ENCODE measurements around the gene APPL2. TPM values are rescaled to one million over a fixed set of nuclear protein-coding genes. Genes with fewer than 3 reads are reported as not detected.
"Not testable (repeated sequence)": the region's sequence is repeated elsewhere in the genome, so short reads cannot be mapped to it uniquely, and the experiment has no call there.

APPL2 gene
- total RNA-seq, 4 donors from 2014 or later, result 28.6 to 30.6 (median 30.3) TPM

- Histone ChIP-seq H3K27me3 (no peaks in the 10 kb centered on the region), H3K4me3 (replicated peaks in 1 of 3) (no peak overlapping the region), H3K27ac (no peak overlapping the region), H3K9me3 (no peaks in the 10 kb centered on the region), H3K4me1 (peaks cover 0 to 6% of the 10 kb centered on the region in 2 donors), H3K36me3 (no peaks in the 10 kb centered on the region)
- no peak for TF ChIP-seq POLR2A (IDR thresholded peaks at IDR 0.05)
- TF ChIP-seq CTCF (IDR thresholded peaks at IDR 0.05), result no peak
- DNase-seq, result no peak
- intact Hi-C loops (cut with DNase I), result no loop called here
- 77 to 91% methylated on average over 3 of the region's 3 CpGs for WGBS, 2 donors
Measured at GRCh38 chr12:105256921-105257320, 20.9 kb upstream of the APPL2 start.

GRCh38 chr12:105256431-105256830 is 20.5 kb upstream of the APPL2 start:
- intact Hi-C loops (cut with DNase I); H3K4me3 ChIP-seq (replicated peaks in 1 of 3); H3K27me3 ChIP-seq; H3K27ac ChIP-seq; H3K36me3 ChIP-seq; H3K9me3 ChIP-seq; DNase-seq; H3K4me1 ChIP-seq: not testable (repeated sequence)
- WGBS, 2 donors, result 81 to 84% methylated on average over 5 of the region's 5 CpGs

- no peak for DNase-seq
- intact Hi-C loops (cut with DNase I), result no loop called here
- Histone ChIP-seq H3K4me1 (peaks cover 0 to 7% of the 10 kb centered on the region in 2 donors), H3K9me3 (no peaks in the 10 kb centered on the region), H3K4me3 (replicated peaks in 1 of 3) (no peak overlapping the region), H3K27ac (no peak overlapping the region), H3K27me3 (no peaks in the 10 kb centered on the region), H3K36me3 (no peaks in the 10 kb centered on the region)
- 73 to 77% methylated on average over 2 of the region's 2 CpGs for whole genome bisulfite sequencing, 2 donors
- TF ChIP-seq CTCF (IDR thresholded peaks at IDR 0.05), result no peak
- TF ChIP-seq POLR2A (IDR thresholded peaks at IDR 0.05), result no peak
Measured at GRCh38 chr12:105256011-105256410, 20.0 kb upstream of the APPL2 start.

GRCh38 chr12:105253866-105254513 is 18.0 kb upstream of the APPL2 start:
- Histone ChIP-seq H3K27ac (no peak overlapping the region), H3K9me3 (no peaks in the 10 kb centered on the region), H3K4me1 (peaks cover 0 to 7% of the 10 kb centered on the region in 2 donors), H3K4me3 (replicated peaks in 1 of 3) (no peak overlapping the region), H3K36me3 (no peaks in the 10 kb centered on the region), H3K27me3 (no peaks in the 10 kb centered on the region)
- no peak for TF ChIP-seq POLR2A (IDR thresholded peaks at IDR 0.05)
- TF ChIP-seq CTCF (IDR thresholded peaks at IDR 0.05), result no peak
- WGBS, 2 donors, result 78 to 82% methylated on average over 3 of the region's 3 CpGs
- no peak for DNase-seq
- intact Hi-C loops (cut with DNase I), result no loop called here

- H3K4me3 ChIP-seq (replicated peaks in 1 of 3), result no peak overlapping the region
- intact Hi-C loops (cut with DNase I), result no loop called here
- 93 to 94% methylated on average over 5 of the region's 5 CpGs for WGBS, 2 donors
Measured at GRCh38 chr12:105252901-105253300, 16.9 kb upstream of the APPL2 start.

GRCh38 chr12:105245776-105246427 is 9.9 kb upstream of the APPL2 start:
- H3K4me1 ChIP-seq; DNase-seq; H3K4me3 ChIP-seq (replicated peaks in 1 of 3); H3K9me3 ChIP-seq; H3K27me3 ChIP-seq; H3K27ac ChIP-seq; H3K36me3 ChIP-seq; intact Hi-C loops (cut with DNase I): not testable (repeated sequence)
- WGBS, 2 donors, result 92 to 93% methylated on average over 13 to 20 of the region's 20 CpGs

More at GRCh38 chr12:105252901-105253300, 16.9 kb upstream of the APPL2 start:
- Histone ChIP-seq H3K27me3 (no peaks in the 10 kb centered on the region), H3K4me1 (peaks cover 0 to 7% of the 10 kb centered on the region in 2 donors), H3K36me3 (no peaks in the 10 kb centered on the region), H3K27ac (no peak overlapping the region), H3K9me3 (no peaks in the 10 kb centered on the region)
- TF ChIP-seq POLR2A (IDR thresholded peaks at IDR 0.05) (no peak), CTCF (IDR thresholded peaks at IDR 0.05) (no peak)
- no peak for DNase-seq

All from thyroid gland (tissue), 4 donors.